CD4-positive, CD25-positive, alpha-beta regulatory T cell (primary cell): ENCODE data around the gene POLR1A. TPM values are rescaled to one million over a fixed set of nuclear protein-coding genes. Genes with fewer than 3 reads are reported as not detected.

Experiments
- ATAC-seq, 2 donors: fragments of 150-1000 bp; cut with Tn5 transposase; one replicate each; pipeline ENCODE4 v1.10.0; 2021; ENCODE audit warnings: low read depth in 2 of 2, moderate number of reproducible peaks in 2 of 2, moderate library complexity in 1 of 2
- DNase-seq, 3 donors: peaks; one replicate each; pipeline versions ENCODE4 v3.0.0 to v3.0.0-alpha.2; 2012 to 2022; ENCODE audit warnings: mixed read lengths in 1 of 3
- H3K27ac ChIP-seq: one replicate; pipeline ENCODE4 v1.7.0; 2013; ENCODE audit warnings: mild to moderate bottlenecking, low read length; ENCODE audit not compliant: insufficient read depth, poor library complexity, severe bottlenecking
- H3K27me3 ChIP-seq: one replicate; pipeline ENCODE4 v1.7.0; 2013; ENCODE audit warnings: low read length; ENCODE audit not compliant: control insufficient read depth, insufficient read depth
- H3K36me3 ChIP-seq: one replicate; pipeline ENCODE4 v1.7.0; 2013; ENCODE audit warnings: mild to moderate bottlenecking, low read length, moderate library complexity; ENCODE audit not compliant: control insufficient read depth, insufficient read depth
- H3K4me1 ChIP-seq: 2 replicates; pipeline ENCODE4 v1.7.0; 2013; ENCODE audit warnings: mild to moderate bottlenecking, low read length; ENCODE audit not compliant: insufficient read depth, control insufficient read depth, poor library complexity, severe bottlenecking
- H3K4me3 ChIP-seq: one replicate; pipeline ENCODE4 v1.7.0; 2013; ENCODE audit warnings: low read depth, mild to moderate bottlenecking, low read length, moderate library complexity
- H3K9me3 ChIP-seq, 2 experiments: 1 replicate in 1 of 2; 2 replicates in 1 of 2; pipeline ENCODE4 v1.7.0; 2013; ENCODE audit warnings: low read length in 2 of 2, mild to moderate bottlenecking in 1 of 2, moderate library complexity in 1 of 2; ENCODE audit not compliant: control insufficient read depth in 2 of 2
- H3K27ac Mint-ChIP-seq, 3 donors: one replicate each; pipeline ENCODE4 v1.8.0; 2020 to 2022; ENCODE audit warnings: mild to moderate bottlenecking in 3 of 3, mixed read lengths in 3 of 3, moderate library complexity in 2 of 3
- H3K27me3 Mint-ChIP-seq: one replicate; pipeline ENCODE4 v1.8.0; 2022; ENCODE audit warnings: mild to moderate bottlenecking, mixed read lengths
- H3K36me3 Mint-ChIP-seq: one replicate; pipeline ENCODE4 v1.8.0; 2020; ENCODE audit warnings: mixed read lengths
- H3K4me1 Mint-ChIP-seq, 4 donors: one replicate each; pipeline ENCODE4 v1.8.0; 2020 to 2022; ENCODE audit warnings: mixed read lengths in 4 of 4, mild to moderate bottlenecking in 1 of 4
- H3K4me3 Mint-ChIP-seq, 4 donors: one replicate each; pipeline ENCODE4 v1.8.0; 2020 to 2022; ENCODE audit warnings: mild to moderate bottlenecking in 4 of 4, mixed read lengths in 4 of 4, moderate library complexity in 3 of 4
- H3K9me3 Mint-ChIP-seq, 7 donors: one replicate each; pipeline ENCODE4 v1.8.0; 2020 to 2022; ENCODE audit warnings: mixed read lengths in 7 of 7, mild to moderate bottlenecking in 3 of 7, moderate library complexity in 2 of 7
- polyA plus RNA-seq, 4 donors: library from polyadenylated mRNA; unstranded; fragments of 300-500 nt; fragmentation: Illumina TruSeq; gene quantifications; one replicate each; pipeline ENCODE4 v1.2.3, GENCODE V29; 2021
- total RNA-seq: library from RNA; stranded (reverse); gene quantifications from one replicate; pipeline ENCODE4 v1.2.3, GENCODE V29; 2022

POLR1A gene
- total and polyA plus RNA-seq, 5 donors from 2014 or later, result 1.3 to 23.9 (median 2.5) TPM

GRCh38 chr2:86039178-86039962 lies 66.3 kb downstream of the POLR1A start:
- Mint-ChIP-seq H3K4me3 (peak overlapping the region in 3 of 4 donors; percentile 33 to 82 (median 70)), H3K36me3 (peaks cover 18% of the 10 kb centered on the region), H3K27ac (peak overlapping the region; percentile 95 to 98 (median 98)), H3K4me1 (peaks cover 19 to 78% (median 54%) of the 10 kb centered on the region in 4 donors), H3K9me3 (peaks cover 0 to 3% (median 0%) of the 10 kb centered on the region in 7 donors), H3K27me3 (no peaks in the 10 kb centered on the region)
- peak overlapping the region; percentile 87 for H3K27ac ChIP-seq
- H3K4me3 ChIP-seq, result no peak overlapping the region
- H3K36me3 ChIP-seq, result peaks cover 18% of the 10 kb centered on the region
- DNase-seq, result no peak
- no peaks in the 10 kb centered on the region for H3K27me3 ChIP-seq
- no peak for ATAC-seq
- peaks cover 66% of the 10 kb centered on the region for H3K4me1 ChIP-seq
- no peaks in the 10 kb centered on the region for H3K9me3 ChIP-seq

GRCh38 chr2:86038291-86039081 lies 67.2 kb downstream of the POLR1A start:
- peak; percentile 63 to 78 (median 72) for DNase-seq
- Mint-ChIP-seq H3K27me3 (no peaks in the 10 kb centered on the region), H3K27ac (peak overlapping the region; percentile 95 to 98 (median 98)), H3K4me1 (peaks cover 19 to 87% (median 59%) of the 10 kb centered on the region in 4 donors), H3K4me3 (peak overlapping the region; percentile 23 to 82 (median 68)), H3K36me3 (peaks cover 13% of the 10 kb centered on the region), H3K9me3 (peaks cover 0 to 3% (median 0%) of the 10 kb centered on the region in 7 donors)
- peak; percentile 22 to 29 for ATAC-seq
- peak overlapping the region; percentile 87 for H3K27ac ChIP-seq
- H3K4me1 ChIP-seq, result peaks cover 75% of the 10 kb centered on the region
- H3K9me3 ChIP-seq, result no peaks in the 10 kb centered on the region
- peak overlapping the region; percentile 15 for H3K4me3 ChIP-seq
- no peaks in the 10 kb centered on the region for H3K27me3 ChIP-seq
- peaks cover 10% of the 10 kb centered on the region for H3K36me3 ChIP-seq

GRCh38 chr2:86037795-86038192 lies 67.9 kb downstream of the POLR1A start:
- Mint-ChIP-seq H3K9me3 (peaks cover 0 to 3% (median 0%) of the 10 kb centered on the region in 7 donors), H3K27me3 (no peaks in the 10 kb centered on the region), H3K4me1 (peaks cover 19 to 93% (median 59%) of the 10 kb centered on the region in 4 donors), H3K27ac (peak overlapping the region; percentile 95 to 98 (median 98)), H3K4me3 (peak overlapping the region; percentile 23 to 85 (median 78)), H3K36me3 (peaks cover 12% of the 10 kb centered on the region)
- peaks cover 79% of the 10 kb centered on the region for H3K4me1 ChIP-seq
- no peak overlapping the region for H3K4me3 ChIP-seq
- DNase-seq (no peak), ATAC-seq (no peak)
- H3K27ac ChIP-seq, result peak overlapping the region; percentile 87
- H3K36me3 ChIP-seq, result peaks cover 6% of the 10 kb centered on the region
- no peaks in the 10 kb centered on the region for H3K27me3 ChIP-seq
- H3K9me3 ChIP-seq, result no peaks in the 10 kb centered on the region

- peak overlapping the region; percentile 42 for H3K4me3 ChIP-seq
- Mint-ChIP-seq H3K9me3 (peaks cover 0 to 3% (median 0%) of the 10 kb centered on the region in 7 donors), H3K27me3 (no peaks in the 10 kb centered on the region), H3K4me3 (peak overlapping the region; percentile 82 to 87 (median 84)), H3K36me3 (peaks cover 13% of the 10 kb centered on the region), H3K4me1 (peaks cover 19 to 92% (median 58%) of the 10 kb centered on the region in 4 donors), H3K27ac (peak overlapping the region; percentile 95 to 98 (median 98))
- ATAC-seq (peak; percentile 15 to 31), DNase-seq (peak in 1 of 3 donors; percentile 52)
- H3K4me1 ChIP-seq, result peaks cover 79% of the 10 kb centered on the region
- H3K27ac ChIP-seq, result peak overlapping the region; percentile 87
- H3K36me3 ChIP-seq, result peaks cover 2% of the 10 kb centered on the region
- H3K9me3 ChIP-seq, result no peaks in the 10 kb centered on the region
- H3K27me3 ChIP-seq, result no peaks in the 10 kb centered on the region
These were observed 68.4 kb downstream of the POLR1A start for GRCh38 chr2:86037141-86037794.

- Mint-ChIP-seq H3K9me3 (peaks cover 0 to 3% (median 0%) of the 10 kb centered on the region in 7 donors), H3K4me1 (peaks cover 19 to 95% (median 58%) of the 10 kb centered on the region in 4 donors), H3K4me3 (peak overlapping the region; percentile 82 to 87 (median 84)), H3K27me3 (no peaks in the 10 kb centered on the region), H3K27ac (peak overlapping the region; percentile 95 to 98 (median 98)), H3K36me3 (peaks cover 16% of the 10 kb centered on the region)
- no peak for ATAC-seq
- Histone ChIP-seq H3K4me1 (peaks cover 79% of the 10 kb centered on the region), H3K4me3 (peak overlapping the region; percentile 42), H3K27me3 (no peaks in the 10 kb centered on the region), H3K27ac (peak overlapping the region; percentile 87), H3K36me3 (peaks cover 7% of the 10 kb centered on the region), H3K9me3 (no peaks in the 10 kb centered on the region)
- DNase-seq, result no peak
These were observed 69.0 kb downstream of the POLR1A start for GRCh38 chr2:86036669-86037138.

GRCh38 chr2:86035883-86036668 lies 69.6 kb downstream of the POLR1A start:
- peak overlapping the region; percentile 42 for H3K4me3 ChIP-seq
- peak overlapping the region; percentile 95 to 98 (median 98) for H3K27ac Mint-ChIP-seq
- peak overlapping the region; percentile 87 for H3K27ac ChIP-seq
- H3K36me3 Mint-ChIP-seq, result peaks cover 20% of the 10 kb centered on the region
- no peaks in the 10 kb centered on the region for H3K27me3 Mint-ChIP-seq
- H3K36me3 ChIP-seq, result peaks cover 14% of the 10 kb centered on the region
- peak overlapping the region; percentile 82 to 87 (median 84) for H3K4me3 Mint-ChIP-seq
- H3K27me3 ChIP-seq, result no peaks in the 10 kb centered on the region
- DNase-seq (peak; percentile 52 to 88 (median 80)), ATAC-seq (peak; percentile 57 to 59)
- no peaks in the 10 kb centered on the region for H3K9me3 ChIP-seq
- peaks cover 18 to 90% (median 55%) of the 10 kb centered on the region in 4 donors for H3K4me1 Mint-ChIP-seq
- peaks cover 0 to 2% (median 0%) of the 10 kb centered on the region in 7 donors for H3K9me3 Mint-ChIP-seq
- H3K4me1 ChIP-seq, result peaks cover 79% of the 10 kb centered on the region
